ENCODE data around the gene C5orf63.

Gene C5orf63

GRCh38 chr5:127004721-127005120, 68.6 kb downstream of the C5orf63 start:
- Histone ChIP-seq H3K9me3 (ENCODE audit: control insufficient read depth, low read length) (no peaks in the 10 kb centered on the region), H3K4me3 (ENCODE audit: low read length) (no peak overlapping the region), H3K4me1 (ENCODE audit: control insufficient read depth, insufficient read depth, low read length) (peaks cover 13% of the 10 kb centered on the region), H3K36me3 (ENCODE audit: control insufficient read depth, insufficient read depth, low read length, severe bottlenecking) (no peaks in the 10 kb centered on the region), H3K9ac (ENCODE audit: low read length) (no peak overlapping the region), H3K27me3 (replicated peaks; ENCODE audit: control insufficient read depth, insufficient read depth, low read length) (no peaks in the 10 kb centered on the region)
- no peak for DNase-seq (ENCODE audit: low read depth)

GRCh38 chr5:127003798-127004495, 69.4 kb downstream of the C5orf63 start:
- H3K4me1 ChIP-seq (ENCODE audit: control insufficient read depth, insufficient read depth, low read length): peaks cover 13% of the 10 kb centered on the region
- H3K9ac ChIP-seq (ENCODE audit: low read length): no peak overlapping the region
- no peaks in the 10 kb centered on the region for H3K27me3 ChIP-seq (replicated peaks; ENCODE audit: control insufficient read depth, insufficient read depth, low read length)
- no peaks in the 10 kb centered on the region for H3K9me3 ChIP-seq (ENCODE audit: control insufficient read depth, low read length)
- no peaks in the 10 kb centered on the region for H3K36me3 ChIP-seq (ENCODE audit: control insufficient read depth, insufficient read depth, low read length, severe bottlenecking)
- DNase-seq (ENCODE audit: low read depth): no peak
- H3K4me3 ChIP-seq (ENCODE audit: low read length): no peak overlapping the region

- Histone ChIP-seq H3K27me3 (replicated peaks; ENCODE audit: control insufficient read depth, insufficient read depth, low read length) (no peaks in the 10 kb centered on the region), H3K4me3 (ENCODE audit: low read length) (no peak overlapping the region), H3K4me1 (ENCODE audit: control insufficient read depth, insufficient read depth, low read length) (peaks cover 22% of the 10 kb centered on the region), H3K9me3 (ENCODE audit: control insufficient read depth, low read length) (no peaks in the 10 kb centered on the region), H3K36me3 (ENCODE audit: control insufficient read depth, insufficient read depth, low read length, severe bottlenecking) (no peaks in the 10 kb centered on the region), H3K9ac (ENCODE audit: low read length) (no peak overlapping the region)
- DNase-seq (ENCODE audit: low read depth): peak; percentile 35
Observed at GRCh38 chr5:127002390-127002789, 70.9 kb downstream of the C5orf63 start.

GRCh38 chr5:127001621-127002296, 71.5 kb downstream of the C5orf63 start:
- Histone ChIP-seq H3K27me3 (replicated peaks; ENCODE audit: control insufficient read depth, insufficient read depth, low read length) (no peaks in the 10 kb centered on the region), H3K4me1 (ENCODE audit: control insufficient read depth, insufficient read depth, low read length) (peaks cover 22% of the 10 kb centered on the region), H3K9ac (ENCODE audit: low read length) (no peak overlapping the region), H3K4me3 (ENCODE audit: low read length) (no peak overlapping the region), H3K9me3 (ENCODE audit: control insufficient read depth, low read length) (no peaks in the 10 kb centered on the region), H3K36me3 (ENCODE audit: control insufficient read depth, insufficient read depth, low read length, severe bottlenecking) (no peaks in the 10 kb centered on the region)
- DNase-seq (ENCODE audit: low read depth): peak; percentile 75
